Lower lobe of right lung (tissue), 2 donors: ENCODE data around the gene NAA38. TPM values are rescaled to one million over a fixed set of nuclear protein-coding genes. Genes with fewer than 3 reads are reported as not detected.
"Not testable (repeated sequence)": the region's sequence is repeated elsewhere in the genome, so short reads cannot be mapped to it uniquely, and the experiment has no call there.

Source experiments
- ATAC-seq, 2 donors: fragments of 200-7000 bp; cut with Tn5 transposase; one replicate each; pipeline ENCODE4 v1.9.1; 2020 to 2022; ENCODE audit warnings: mild to moderate bottlenecking in 2 of 2, moderate library complexity in 2 of 2
- DNase-seq: peaks from one replicate; pipeline ENCODE4 v3.0.0-alpha.2; 2020
- H3K27ac ChIP-seq: fragments of 200-600 bp; one replicate; pipeline ENCODE4 v1.8.0; 2022
- H3K27me3 ChIP-seq: fragments of 200-600 bp; one replicate; pipeline ENCODE4 v1.8.0; 2022; ENCODE audit warnings: low read depth
- H3K36me3 ChIP-seq: fragments of 200-600 bp; one replicate; pipeline ENCODE4 v1.8.0; 2022; ENCODE audit warnings: mild to moderate bottlenecking
- H3K4me1 ChIP-seq: fragments of 200-600 bp; one replicate; pipeline ENCODE4 v1.8.0; 2022
- H3K4me3 ChIP-seq: fragments of 200-600 bp; one replicate; pipeline ENCODE4 v1.8.0; 2022; ENCODE audit warnings: mild to moderate bottlenecking
- H3K9me3 ChIP-seq: fragments of 200-600 bp; one replicate; pipeline ENCODE4 v1.8.0; 2022
- intact Hi-C: fragments of 100-400 bp; cut with DNase I; formaldehyde crosslinking; loops from one replicate; pipeline ENCODE4 v1.11.0; 2022
- total RNA-seq: library from RNA; stranded (reverse); fragmentation: NEBNext Ultra II Directional; extraction: Animal tissue kit (Norgen Biotek cat#: 25700); gene quantifications from one replicate; pipeline ENCODE4 v1.2.1, GENCODE V29; 2021
- TF ChIP-seq, protein P1 (sequence below): fragments of 200-600 bp; IDR thresholded peaks from one replicate; pipeline ENCODE4 v1.8.0; 2022; ENCODE audit warnings: antibody characterized with exemption, mild to moderate bottlenecking
- donor health status: DM: no; HTN: yes; CAD: no; lungs with severe emphysema.

Gene NAA38
- total RNA-seq, 1 donor from 2014 or later = 61.5 TPM

DNA sequence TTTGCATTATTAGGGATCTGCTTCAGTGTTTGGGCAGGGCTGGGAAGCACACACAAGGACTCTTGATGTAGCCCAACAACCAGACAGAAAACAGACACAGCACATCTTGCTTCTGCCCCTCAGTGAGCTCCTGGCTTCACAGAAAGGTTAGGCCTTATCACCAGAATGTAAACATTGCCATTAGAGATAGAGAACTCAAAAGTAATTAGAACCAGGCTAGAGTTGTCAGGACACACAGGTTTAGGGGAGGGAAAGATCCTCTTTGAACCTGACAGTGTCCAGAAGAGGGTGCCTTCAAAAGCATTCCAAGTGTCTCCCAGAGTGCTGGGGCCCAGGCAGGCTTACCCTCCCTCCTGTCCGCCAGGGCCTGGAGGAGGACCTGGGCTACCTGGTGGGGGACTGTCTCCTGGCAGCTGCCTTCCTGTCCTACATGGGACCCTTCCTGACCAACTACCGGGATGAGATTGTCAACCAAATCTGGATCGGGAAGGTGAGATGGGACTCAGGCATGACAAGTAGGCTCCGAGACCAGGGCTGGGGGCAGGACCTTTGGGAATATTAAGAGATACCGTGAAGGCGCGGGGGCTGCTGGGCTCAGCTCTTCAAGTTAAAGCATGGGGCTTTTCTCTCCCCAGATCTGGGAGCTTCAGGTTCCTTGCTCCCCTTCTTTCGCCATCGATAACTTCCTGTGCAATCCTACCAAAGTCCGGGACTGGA, 40.3 kb downstream of the NAA38 start:
- DNase-seq (no peak), ATAC-seq (no peak)
- Histone ChIP-seq H3K27me3 (no peaks in the 10 kb centered on the region), H3K27ac (no peak overlapping the region), H3K36me3 (no peaks in the 10 kb centered on the region), H3K4me3 (no peak overlapping the region), H3K4me1 (no peaks in the 10 kb centered on the region), H3K9me3 (no peaks in the 10 kb centered on the region)
- intact Hi-C loops = no loop called here
- TF ChIP-seq, protein P1, sequence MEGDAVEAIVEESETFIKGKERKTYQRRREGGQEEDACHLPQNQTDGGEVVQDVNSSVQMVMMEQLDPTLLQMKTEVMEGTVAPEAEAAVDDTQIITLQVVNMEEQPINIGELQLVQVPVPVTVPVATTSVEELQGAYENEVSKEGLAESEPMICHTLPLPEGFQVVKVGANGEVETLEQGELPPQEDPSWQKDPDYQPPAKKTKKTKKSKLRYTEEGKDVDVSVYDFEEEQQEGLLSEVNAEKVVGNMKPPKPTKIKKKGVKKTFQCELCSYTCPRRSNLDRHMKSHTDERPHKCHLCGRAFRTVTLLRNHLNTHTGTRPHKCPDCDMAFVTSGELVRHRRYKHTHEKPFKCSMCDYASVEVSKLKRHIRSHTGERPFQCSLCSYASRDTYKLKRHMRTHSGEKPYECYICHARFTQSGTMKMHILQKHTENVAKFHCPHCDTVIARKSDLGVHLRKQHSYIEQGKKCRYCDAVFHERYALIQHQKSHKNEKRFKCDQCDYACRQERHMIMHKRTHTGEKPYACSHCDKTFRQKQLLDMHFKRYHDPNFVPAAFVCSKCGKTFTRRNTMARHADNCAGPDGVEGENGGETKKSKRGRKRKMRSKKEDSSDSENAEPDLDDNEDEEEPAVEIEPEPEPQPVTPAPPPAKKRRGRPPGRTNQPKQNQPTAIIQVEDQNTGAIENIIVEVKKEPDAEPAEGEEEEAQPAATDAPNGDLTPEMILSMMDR = no peak

DNA sequence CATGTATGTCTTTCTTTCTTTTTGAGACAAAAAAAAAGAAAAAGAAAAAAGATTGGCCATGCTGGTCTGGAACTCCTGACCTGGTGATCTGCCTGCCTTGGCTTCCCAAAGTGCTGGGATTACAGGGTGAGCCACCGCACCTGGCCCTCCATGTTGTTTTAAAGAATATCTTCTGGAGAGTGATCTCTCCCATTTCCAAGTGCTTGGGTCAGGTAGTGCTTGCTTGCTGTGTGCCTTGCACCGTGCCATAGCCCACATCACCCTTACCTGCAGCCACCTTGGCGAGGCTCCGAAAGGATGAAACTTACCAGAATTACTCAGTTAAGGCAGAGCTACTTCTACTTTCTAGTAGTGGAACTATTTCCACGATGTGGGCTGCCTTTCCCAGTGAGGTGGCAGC, 42.4 kb downstream of the NAA38 start:
- intact Hi-C loops = no loop called here
- TF ChIP-seq, protein P1 = no peak
- ATAC-seq = no peak

DNA sequence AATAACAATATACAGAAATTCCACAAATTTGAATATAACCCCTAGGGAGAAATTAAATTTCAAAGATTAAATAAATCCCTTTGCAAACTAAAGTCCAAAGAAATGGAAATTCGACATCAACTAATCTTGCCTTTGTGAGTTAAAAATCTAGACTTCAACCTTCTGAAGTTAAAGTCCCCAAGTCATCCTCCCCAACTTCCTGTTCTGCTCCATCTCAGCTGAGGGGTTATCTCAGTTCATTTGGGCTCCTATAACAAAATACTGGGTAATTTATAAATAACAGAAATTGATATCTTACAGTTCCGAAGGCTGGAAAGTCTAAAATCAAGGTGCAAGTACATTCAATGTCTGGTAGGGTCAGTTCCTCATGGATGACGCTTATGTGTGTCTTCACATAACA, 46.1 kb downstream of the NAA38 start:
- no peak overlapping the region for H3K27ac ChIP-seq
- intact Hi-C loops = no loop called here
- DNase-seq = no peak
- H3K9me3 ChIP-seq = no peaks in the 10 kb centered on the region
- H3K36me3 ChIP-seq = no peaks in the 10 kb centered on the region
- H3K4me1 ChIP-seq = no peaks in the 10 kb centered on the region
- H3K4me3 ChIP-seq = no peak overlapping the region
- TF ChIP-seq, protein P1 = no peak
- H3K27me3 ChIP-seq = no peaks in the 10 kb centered on the region
- ATAC-seq = no peak

More for the DNA sequence above, 42.4 kb downstream of the NAA38 start:
- H3K9me3 ChIP-seq = no peaks in the 10 kb centered on the region
- H3K4me1 ChIP-seq = no peaks in the 10 kb centered on the region
- no peak overlapping the region for H3K27ac ChIP-seq
- DNase-seq = no peak
- no peaks in the 10 kb centered on the region for H3K36me3 ChIP-seq
- H3K27me3 ChIP-seq = no peaks in the 10 kb centered on the region
- no peak overlapping the region for H3K4me3 ChIP-seq

DNA sequence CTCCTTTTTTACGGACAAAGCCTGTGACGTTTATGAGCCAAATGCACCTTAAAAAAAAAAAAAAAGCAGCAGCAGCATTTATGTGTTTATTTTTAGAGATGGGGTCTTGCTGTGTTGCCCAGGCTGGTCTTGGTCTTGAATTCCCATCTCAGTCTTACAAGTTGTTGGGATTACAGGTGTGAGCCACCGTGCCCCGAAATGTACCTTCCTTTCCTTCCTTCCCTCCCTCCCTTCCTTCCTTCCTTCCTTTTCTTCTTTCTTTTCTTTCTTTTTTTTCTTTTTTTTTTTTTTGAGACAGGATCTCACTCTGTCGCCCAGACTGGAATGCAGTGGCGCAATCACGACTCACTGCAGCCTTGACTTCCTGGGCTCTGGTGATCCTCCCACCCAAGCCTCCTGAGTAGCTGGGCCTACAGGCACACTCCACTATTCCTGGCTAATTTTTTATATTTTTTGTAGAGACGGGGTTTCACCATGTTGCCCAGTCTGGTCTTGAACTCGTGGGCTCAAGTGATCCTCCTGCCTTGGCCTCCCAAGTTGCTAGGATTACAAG, 47.5 kb downstream of the NAA38 start:
- H3K27me3 ChIP-seq, ATAC-seq, H3K36me3 ChIP-seq, H3K27ac ChIP-seq, H3K9me3 ChIP-seq, H3K4me1 ChIP-seq, DNase-seq, intact Hi-C loops, H3K4me3 ChIP-seq: not testable (repeated sequence)

DNA sequence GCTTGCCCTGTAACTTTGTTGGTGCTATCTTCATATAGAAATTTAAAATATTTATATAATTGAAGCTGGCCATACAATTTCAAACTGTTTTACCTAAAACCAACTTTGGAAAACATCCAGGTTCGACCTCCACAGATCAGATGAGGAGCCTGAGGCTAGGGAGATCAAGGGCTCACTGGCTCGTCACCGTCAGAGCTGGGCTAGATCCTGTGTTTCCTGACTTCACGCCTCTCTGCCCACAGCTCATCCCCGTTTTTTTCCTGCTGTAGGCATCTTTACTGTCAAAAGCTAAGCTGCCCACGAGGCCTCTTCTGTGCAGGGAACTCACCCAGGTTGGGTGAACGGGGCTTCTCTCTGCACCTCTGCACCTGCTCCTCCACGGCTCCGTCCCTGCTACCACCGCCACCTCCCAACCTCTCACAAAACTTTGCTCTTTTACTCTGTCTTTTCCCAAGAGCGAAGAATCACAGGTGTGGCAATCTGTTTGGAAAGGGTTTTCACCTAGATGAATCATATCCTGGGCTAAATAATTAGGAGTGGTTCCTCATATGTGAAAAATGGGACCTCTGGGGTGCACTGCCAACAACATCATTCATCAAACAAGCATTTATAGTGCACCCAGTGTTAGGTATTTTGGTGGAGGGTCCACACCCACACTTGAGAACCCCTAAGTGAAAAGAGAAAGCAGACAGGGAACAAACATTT, 48.1 kb downstream of the NAA38 start:
- DNase-seq = no peak
- Histone ChIP-seq H3K27me3 (peaks cover 2% of the 10 kb centered on the region), H3K27ac (no peak overlapping the region), H3K9me3 (no peaks in the 10 kb centered on the region), H3K4me1 (no peaks in the 10 kb centered on the region), H3K4me3 (no peak overlapping the region), H3K36me3 (no peaks in the 10 kb centered on the region)
- ATAC-seq = peak; percentile 56 to 57
- intact Hi-C loops = no loop called here
- TF ChIP-seq, protein P1 = no peak

DNA sequence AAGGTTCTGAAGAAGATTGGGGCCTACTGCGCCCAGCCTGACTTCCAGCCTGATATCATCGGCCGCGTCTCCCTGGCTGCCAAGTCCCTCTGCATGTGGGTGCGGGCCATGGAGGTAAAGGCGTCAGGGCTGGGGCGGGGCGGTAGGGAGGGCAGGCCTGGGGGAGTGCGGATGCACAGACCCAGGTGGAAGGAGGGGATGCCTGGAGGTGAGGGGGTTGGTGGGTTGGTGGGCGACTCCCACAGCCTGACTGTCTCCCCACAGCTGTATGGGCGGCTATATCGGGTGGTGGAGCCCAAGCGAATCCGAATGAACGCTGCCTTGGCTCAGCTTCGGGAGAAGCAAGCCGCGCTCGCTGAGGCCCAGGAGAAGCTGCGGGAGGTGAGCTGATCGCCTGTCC, 50.2 kb downstream of the NAA38 start:
- intact Hi-C loops = no loop called here
- TF ChIP-seq, protein P1 = no peak
- no peak for DNase-seq
- H3K27me3 ChIP-seq = peaks cover 3% of the 10 kb centered on the region
- no peaks in the 10 kb centered on the region for H3K9me3 ChIP-seq
- no peak overlapping the region for H3K27ac ChIP-seq
- H3K4me1 ChIP-seq = no peaks in the 10 kb centered on the region
- no peaks in the 10 kb centered on the region for H3K36me3 ChIP-seq
- H3K4me3 ChIP-seq = no peak overlapping the region
- ATAC-seq = no peak
